ENCODE measurements around the gene ETNK2.

DNA sequence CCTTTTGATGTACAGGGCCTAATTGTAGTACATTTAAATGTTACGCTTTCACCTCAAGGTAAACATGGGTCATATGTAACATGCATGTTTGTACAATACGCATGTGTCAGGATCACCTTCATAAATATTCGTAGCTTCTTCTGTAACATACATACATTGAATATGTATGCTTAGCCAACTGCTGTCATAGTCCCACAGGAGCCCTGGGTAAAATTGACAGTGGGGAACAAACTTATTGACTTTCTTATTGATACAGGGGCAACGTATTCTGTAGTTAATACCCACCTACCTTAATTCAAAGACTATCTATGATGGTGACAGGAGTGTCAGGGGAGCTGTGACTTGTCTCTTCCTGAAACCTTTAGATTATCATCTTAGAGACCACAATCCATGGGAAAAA is 18.0 kb upstream of the ETNK2 start:
- TF ChIP-seq POLR2A (IDR thresholded peaks at IDR 0.05) (no peak), EP300 (IDR thresholded peaks at IDR 0.05) (no peak)

Data from upper lobe of left lung (tissue), 4 donors.